GM12892 (cell line): ENCODE data around the gene LITAF.
A peak's percentile ranks its signal among the peaks of the same experiment; 100 is the strongest.
"Not testable (repeated sequence)": the region's sequence is repeated elsewhere in the genome, so short reads cannot be mapped to it uniquely, and the experiment has no call there.

Source experiments
- DNase-seq: peaks from one replicate; pipeline ENCODE4 v3.0.0; 2011; ENCODE audit not compliant: insufficient read length
- FAIRE-seq: peaks from 2 replicates; lab custom pipeline; 2011; peaks lifted over from hg19 to GRCh38; lab: Jason Lieb, UNC
- POLR2A ChIP-seq: IDR thresholded peaks from 2 replicates; pipeline ENCODE4 v1.6.1; 2011; ENCODE audit warnings: low read depth, low read length, control low read depth
- POLR2AphosphoS5 ChIP-seq: IDR thresholded peaks from 2 replicates; pipeline ENCODE4 v1.6.1; 2011; ENCODE audit warnings: low read depth, low read length, control low read depth
- TAF1 ChIP-seq: IDR thresholded peaks from 2 replicates; pipeline ENCODE4 v1.6.1; 2011; ENCODE audit warnings: low read depth, mild to moderate bottlenecking, control low read depth, low read length, borderline replicate concordance

LITAF gene

GRCh38 chr16:11511328-11511727, 75.4 kb downstream of the LITAF start:
- DNase-seq (no peak), FAIRE-seq (no peak)
- TF ChIP-seq TAF1 (no peak), POLR2AphosphoS5 (no peak), POLR2A (no peak)

DNA sequence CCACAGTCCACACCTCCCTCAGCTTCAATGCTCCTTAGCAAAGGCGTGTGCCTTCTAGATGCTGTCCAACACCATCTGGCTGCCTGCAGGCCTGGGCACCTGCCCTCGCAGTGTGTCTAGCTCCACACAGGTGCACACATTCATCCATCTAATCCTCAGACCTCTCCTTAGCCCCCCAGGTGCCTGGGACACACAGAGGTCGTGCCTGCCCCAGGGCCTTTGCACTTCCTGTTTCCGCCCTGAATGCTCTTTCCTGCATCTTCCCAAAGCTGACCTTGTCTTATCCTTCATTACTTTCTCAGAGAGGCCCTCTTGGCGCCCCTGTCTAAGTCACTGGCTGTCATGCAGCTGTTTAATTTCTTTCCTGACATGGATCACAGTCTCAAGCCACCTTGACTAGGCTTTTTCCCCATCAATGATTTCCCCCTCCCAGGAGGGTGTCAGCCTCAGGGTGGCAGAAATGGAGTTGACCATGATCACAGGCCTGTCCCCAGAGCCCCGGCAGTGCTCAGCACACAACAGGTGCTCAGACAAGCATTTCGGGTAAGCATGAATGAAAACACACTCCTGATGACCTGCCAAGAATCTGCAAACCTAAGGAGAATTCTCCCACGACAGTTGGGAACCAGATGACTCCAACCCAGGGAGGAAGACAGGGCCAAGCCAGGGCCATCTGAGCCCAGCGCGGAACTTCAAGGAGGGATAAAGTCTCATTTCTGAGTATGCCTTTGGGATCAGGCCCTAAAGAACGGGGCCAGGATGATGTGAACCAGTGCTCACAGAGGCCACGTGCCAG, 76.3 kb downstream of the LITAF start:
- no peak for TF ChIP-seq POLR2A
- TF ChIP-seq TAF1: no peak
- TF ChIP-seq POLR2AphosphoS5: no peak
- FAIRE-seq: no peak
- no peak for DNase-seq

DNA sequence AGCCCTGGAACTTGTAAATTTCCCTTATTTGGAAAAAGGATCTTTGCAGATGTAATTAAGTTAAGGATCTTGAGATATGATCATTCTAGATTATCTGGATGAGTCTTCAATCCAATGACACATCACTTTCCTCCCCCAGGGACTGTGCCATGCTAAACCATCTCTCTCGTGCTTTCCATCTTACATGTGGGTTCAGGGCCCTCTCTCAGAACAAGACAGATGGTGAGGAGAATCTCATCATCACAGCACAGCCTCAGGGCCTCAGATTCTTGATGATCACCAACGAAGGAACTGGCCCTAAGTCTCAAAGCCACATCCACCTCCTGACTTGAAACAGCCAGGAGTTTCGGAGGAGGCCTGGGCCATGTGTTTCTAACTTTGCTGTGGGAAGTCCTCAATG, 78.7 kb downstream of the LITAF start:
- DNase-seq (no peak), FAIRE-seq (no peak)
- TF ChIP-seq POLR2AphosphoS5: no peak
- TF ChIP-seq POLR2A: no peak
- no peak for TF ChIP-seq TAF1

GRCh38 chr16:11507350-11507749, 79.4 kb downstream of the LITAF start:
- no peak for TF ChIP-seq TAF1
- TF ChIP-seq POLR2AphosphoS5: no peak
- no peak for TF ChIP-seq POLR2A
- DNase-seq: no peak
- no peak for FAIRE-seq

DNA sequence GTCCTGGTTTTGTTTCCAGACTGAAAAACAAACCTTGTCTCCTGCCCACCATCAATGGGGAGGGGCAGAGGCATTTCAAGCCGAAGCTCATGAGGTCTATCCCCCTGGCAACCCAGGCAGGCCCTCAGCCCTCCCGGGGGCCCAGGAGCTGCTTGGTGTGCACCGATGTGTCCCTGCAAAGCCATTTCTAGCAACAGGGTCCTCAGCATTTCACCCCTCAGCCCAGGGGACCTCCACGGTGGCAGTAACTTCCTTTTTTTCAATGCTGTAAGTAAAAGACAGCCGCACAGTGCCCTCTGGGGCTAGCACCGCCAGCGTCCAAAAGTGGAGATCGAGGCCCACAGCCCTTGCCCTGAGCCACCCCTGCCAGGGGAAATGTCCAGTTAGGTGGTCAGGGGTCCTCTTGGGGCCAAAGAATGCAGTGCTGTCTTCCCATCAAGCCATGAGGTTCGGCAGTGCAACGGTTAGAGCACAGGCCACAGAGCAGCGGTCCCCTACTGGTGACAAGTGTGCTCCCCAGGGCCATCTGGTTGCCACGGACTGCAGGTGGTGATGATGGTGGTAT, 79.9 kb downstream of the LITAF start:
- no peak for DNase-seq
- FAIRE-seq: peak; percentile 30

DNA sequence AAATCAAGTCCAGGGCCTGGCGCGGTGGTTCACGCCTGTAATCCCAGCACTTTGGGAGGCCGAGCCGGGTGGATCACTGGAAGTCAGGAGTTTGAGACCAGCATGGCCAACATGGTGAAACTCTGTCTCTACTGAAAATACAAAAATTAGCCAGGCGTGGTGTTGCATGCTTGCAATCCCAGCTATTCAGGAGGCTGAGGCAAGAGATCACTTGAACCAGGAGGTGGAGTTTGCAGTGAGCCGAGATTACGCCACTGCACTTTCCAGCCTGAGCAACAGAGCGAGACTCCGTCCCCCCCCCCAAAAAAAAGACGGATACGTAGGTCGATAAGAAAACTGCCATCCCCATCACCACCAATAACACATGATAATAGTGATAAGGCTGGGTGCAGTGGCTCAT, 82.5 kb downstream of the LITAF start:
- not testable (repeated sequence) for FAIRE-seq, DNase-seq

More for the DNA sequence above, 79.9 kb downstream of the LITAF start:
- no peak for TF ChIP-seq TAF1
- TF ChIP-seq POLR2A: no peak
- no peak for TF ChIP-seq POLR2AphosphoS5

DNA sequence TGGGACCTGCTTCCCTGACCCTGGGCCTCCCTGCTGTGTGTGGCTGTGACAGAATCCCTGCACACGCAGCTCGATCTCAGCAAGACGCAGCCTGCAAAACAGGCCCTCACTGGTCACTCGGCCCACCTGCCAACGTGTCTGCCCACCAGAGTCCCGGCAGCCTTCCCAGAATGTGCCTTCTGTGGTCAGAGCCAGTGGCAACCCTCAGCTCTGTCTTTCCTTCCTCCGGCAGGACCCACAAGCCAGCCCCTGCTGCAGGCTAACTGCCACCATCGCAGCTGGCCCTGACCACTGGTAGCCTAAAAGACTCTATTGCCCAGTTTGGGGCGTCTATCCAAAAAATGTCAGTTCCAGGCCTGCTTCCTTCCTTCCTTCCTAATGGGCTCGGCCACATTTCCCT, 83.2 kb downstream of the LITAF start:
- FAIRE-seq: no peak
- DNase-seq: no peak
- no peak for TF ChIP-seq POLR2A
- TF ChIP-seq POLR2AphosphoS5: no peak
- no peak for TF ChIP-seq TAF1

DNA sequence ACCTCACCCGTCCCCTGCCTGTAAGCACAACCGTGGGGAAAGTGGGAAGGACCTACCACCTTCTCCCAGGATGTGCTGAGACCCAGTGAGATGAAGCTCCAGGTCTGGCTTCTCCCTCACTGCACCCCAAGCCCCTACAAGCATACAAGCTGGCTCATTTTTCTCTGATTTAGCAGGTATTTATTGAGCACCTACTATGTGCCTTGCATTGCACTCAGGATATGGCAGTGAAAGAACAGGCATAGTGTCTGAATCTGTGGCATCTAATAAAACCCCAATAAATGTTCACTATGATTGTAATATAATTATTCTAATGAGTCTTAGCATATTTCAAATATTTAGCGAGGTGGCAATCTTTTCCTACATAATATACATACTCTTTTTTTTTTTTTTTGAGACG, 84.5 kb downstream of the LITAF start:
- FAIRE-seq (no peak), DNase-seq (no peak)
- no peak for TF ChIP-seq POLR2A
- TF ChIP-seq POLR2AphosphoS5: no peak
- no peak for TF ChIP-seq TAF1

DNA sequence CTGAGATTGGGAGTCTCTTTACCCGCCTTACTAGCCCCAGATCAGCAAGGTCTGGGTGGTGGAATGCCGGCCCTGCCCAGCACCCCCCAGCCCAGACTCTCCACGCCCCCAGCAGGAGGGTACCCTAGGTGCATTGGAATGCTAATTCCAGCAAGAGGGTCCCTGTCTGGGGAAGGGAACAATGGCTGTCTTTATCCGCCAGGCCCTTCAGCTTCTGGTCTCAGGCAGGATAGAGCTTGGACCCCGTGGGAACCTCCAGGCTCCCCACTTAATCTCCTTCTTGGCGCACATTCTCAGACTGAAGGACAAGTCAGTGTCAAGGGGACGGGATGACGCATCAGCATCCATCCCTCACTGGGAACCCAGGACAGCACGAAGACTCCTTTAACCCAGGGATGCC, 85.1 kb downstream of the LITAF start:
- TF ChIP-seq TAF1 (no peak), POLR2A (no peak), POLR2AphosphoS5 (no peak)
- no peak for FAIRE-seq
- no peak for DNase-seq

DNA sequence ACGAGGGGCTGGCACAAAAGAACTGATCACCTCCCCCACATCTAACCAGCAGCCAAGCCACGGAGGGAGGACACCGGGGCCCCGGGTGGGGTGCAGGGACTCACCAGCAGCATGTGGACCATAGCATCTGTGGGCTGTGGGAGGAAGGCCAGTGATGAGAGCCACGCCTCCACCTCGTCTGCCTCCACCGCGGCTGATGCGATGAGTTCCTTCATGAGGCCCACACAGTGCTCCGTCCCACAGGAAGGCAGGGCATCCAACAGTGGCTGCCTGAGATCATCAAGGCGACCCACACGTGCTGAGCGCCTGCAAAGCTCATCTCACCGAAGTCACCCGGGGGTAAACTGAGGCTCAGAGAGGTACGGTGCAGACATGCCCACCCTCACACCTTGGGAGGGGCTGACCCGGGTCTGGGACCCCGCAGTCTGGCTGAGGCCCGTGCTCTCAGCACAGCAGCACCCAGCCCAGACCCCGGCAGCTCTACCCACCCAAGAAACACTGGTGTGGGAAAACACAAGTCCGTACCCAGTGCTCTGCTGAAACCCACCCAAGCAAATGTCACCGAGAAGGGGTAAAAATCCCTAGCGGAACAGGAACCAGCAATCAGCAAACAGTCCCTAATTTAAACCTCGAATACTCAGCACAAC, 85.9 kb downstream of the LITAF start:
- no peak for FAIRE-seq
- no peak for DNase-seq
- TF ChIP-seq POLR2AphosphoS5: no peak
- no peak for TF ChIP-seq POLR2A
- no peak for TF ChIP-seq TAF1

DNA sequence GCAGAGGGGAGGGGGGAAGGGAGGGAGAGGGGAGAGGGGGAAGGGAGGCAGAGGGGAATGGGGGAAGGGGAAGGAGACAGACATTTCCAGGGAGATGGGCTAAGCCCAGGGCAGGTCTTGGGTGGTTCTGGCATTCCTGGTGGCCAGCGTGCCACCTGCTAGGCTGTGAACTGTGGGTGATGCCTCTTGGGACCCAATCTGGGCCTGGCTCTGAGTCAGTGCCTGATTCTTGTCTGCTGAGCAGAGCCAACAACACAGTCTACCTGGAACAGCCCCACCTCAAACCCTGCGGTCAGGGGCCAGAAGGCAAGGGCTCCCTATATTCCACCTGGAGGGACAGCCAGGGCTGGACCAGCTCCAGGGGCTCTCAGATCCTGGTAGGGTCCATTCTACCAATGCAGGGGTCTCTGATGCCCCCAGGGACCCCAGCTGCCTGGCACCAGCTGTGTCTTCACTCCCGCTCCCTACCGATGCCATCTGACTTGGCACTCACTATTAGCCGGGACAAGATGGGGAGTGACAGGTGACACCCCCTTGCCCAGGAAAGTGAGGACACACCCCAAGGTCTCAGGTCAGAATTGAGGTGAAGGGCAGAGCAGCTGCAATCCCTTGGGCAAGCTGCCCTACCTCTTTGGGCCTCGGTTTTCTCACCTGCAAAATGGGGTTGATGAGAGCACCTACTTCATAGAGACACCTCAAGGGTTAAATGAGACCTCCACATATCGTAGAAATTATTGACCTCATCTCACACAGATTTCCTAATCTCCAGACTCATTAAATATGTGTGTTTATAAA, 87.2 kb downstream of the LITAF start:
- TF ChIP-seq POLR2A (no peak), POLR2AphosphoS5 (no peak), TAF1 (no peak)
- DNase-seq (no peak), FAIRE-seq (no peak)
